HG02571 (cell line): ENCODE results near the gene C3orf62.

Experiments used
- ATAC-seq: cut with Tn5 transposase; IDR thresholded peaks from one replicate; pipeline ENCODE4 v1.9.1; 2021; ENCODE audit warnings: mild to moderate bottlenecking, moderate library complexity; ENCODE audit not compliant: unreplicated experiment

C3orf62 gene

DNA sequence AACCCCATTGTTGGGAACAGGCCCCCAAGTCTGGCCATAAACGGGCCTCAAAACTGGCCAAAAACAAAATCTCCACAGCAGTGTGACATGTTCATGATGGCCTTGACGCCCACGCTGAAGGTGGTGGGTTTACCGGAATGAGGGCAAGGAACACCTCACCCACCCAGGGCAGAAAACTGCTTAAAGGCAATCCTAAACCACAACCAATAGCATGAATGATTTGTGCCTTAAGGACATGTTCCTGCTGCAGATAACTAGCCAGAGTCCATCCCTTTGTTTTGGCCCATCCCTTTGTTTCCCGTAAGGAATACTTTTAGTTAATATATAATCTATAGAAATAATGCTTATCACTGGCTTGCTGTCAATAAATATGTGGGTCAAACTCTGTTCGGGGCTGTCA lies 57.9 kb downstream of the C3orf62 start:
- no peak for ATAC-seq
